HPDE6-E6E7 (cell line): ENCODE measurements around the gene MTX2.

Experiments used
- DNase-seq: peaks from one replicate; pipeline ENCODE4 v3.0.0; 2011; ENCODE audit warnings: missing footprints; ENCODE audit errors: extremely low spot score

The MTX2 gene

GRCh38 chr2:176378323-176378722 is 109.1 kb downstream of the MTX2 start:
- DNase-seq = no peak

DNA sequence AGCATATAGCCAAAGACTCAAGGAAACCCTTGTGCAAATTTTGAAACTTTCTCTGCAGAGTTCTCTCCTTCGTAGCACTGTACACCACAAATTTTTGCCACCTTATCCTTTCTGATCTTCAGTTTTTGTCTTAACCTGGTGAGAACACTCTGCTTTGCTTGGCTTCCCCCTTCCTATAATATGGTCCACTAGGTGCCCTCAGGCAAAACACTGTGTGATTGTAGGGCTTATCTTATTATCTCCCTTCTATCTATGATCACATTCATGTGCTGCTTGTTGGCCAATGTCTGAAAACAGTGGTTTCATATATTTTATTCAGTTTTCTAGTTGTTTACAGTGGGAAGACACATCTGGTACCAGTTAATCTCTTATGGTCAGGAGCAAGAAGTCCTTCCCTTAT is 111.1 kb downstream of the MTX2 start:
- no peak for DNase-seq

- DNase-seq = no peak
Observed at GRCh38 chr2:176383100-176383499, 113.9 kb downstream of the MTX2 start.

DNA sequence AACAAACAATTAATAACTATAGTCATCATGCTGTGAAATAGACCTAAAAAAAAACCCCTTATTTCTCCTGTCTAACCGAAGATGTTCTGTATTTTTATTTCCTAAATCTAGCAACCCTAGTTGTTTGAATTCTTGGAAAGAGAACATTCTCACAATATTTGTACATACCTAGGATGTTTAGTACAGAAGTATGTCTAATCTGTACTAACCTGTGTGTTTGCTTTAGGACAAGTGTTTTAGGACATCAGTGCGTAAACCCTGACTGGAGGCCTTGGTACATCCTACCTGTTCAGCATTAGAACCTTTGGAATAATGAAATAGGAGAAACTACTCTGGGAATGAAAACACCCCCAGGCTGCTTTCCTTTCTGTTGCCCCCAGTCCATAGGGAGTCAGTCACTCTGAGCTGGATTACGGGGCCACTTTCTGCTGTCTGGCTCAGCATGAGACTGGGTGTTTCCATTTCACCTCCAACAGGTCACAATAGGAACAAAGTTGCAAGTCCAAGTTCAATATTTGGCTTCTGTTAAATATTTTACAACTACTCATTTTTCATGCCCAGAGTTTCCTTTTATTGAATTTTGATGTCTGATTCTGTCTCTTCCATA is 114.7 kb downstream of the MTX2 start:
- no peak for DNase-seq

- DNase-seq = no peak
Observed at GRCh38 chr2:176385219-176385759, 116.0 kb downstream of the MTX2 start.

DNA sequence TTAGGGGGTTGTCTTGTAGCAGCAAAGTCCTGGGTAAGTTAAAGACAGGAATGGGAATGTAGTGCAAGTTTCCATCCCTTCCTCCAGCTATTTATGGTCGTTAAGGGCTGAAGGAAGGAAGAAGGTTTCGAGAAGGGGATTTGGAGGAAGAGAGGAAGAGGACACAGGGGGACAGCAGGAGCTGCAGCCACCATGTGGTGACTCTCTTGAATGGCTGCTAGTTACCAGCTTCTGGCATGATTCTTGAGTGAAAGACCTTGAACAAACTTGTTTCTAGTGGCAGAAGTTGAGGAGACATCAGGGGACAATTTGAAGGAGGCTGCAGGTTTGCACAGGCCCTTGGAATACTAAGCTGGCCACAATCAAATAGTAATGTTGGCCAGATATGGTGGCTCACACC is 116.6 kb downstream of the MTX2 start:
- DNase-seq = no peak
